Skeletal muscle tissue (tissue), 4 donors: ENCODE measurements around the gene MYH14. TPM values are rescaled to one million over a fixed set of nuclear protein-coding genes. Genes with fewer than 3 reads are reported as not detected.

Experiments used
- H3K27ac ChIP-seq: one replicate; pipeline ENCODE4 v1.7.0; 2013; ENCODE audit warnings: mild to moderate bottlenecking, low read depth, low read length, inconsistent platforms
- H3K27me3 ChIP-seq, 3 donors: one replicate each; pipeline ENCODE4 v1.7.0; 2013; ENCODE audit warnings: low read length in 3 of 3; ENCODE audit not compliant: control insufficient read depth in 3 of 3, insufficient read depth in 3 of 3
- H3K36me3 ChIP-seq, 3 donors: one replicate each; pipeline ENCODE4 v1.7.0; 2013; ENCODE audit warnings: low read length in 3 of 3; ENCODE audit not compliant: control insufficient read depth in 3 of 3, insufficient read depth in 3 of 3
- H3K4me1 ChIP-seq, 3 donors: one replicate each; pipeline ENCODE4 v1.7.0; 2013; ENCODE audit warnings: low read length in 3 of 3, mild to moderate bottlenecking in 3 of 3; ENCODE audit not compliant: control insufficient read depth in 3 of 3, insufficient read depth in 3 of 3
- H3K4me3 ChIP-seq, 3 donors: one replicate each; pipeline ENCODE4 v1.7.0; 2013; ENCODE audit warnings: low read length in 3 of 3
- H3K9ac ChIP-seq, 3 donors: one replicate each; pipeline ENCODE4 v1.7.0; 2013; ENCODE audit warnings: low read length in 3 of 3, mild to moderate bottlenecking in 3 of 3, moderate library complexity in 2 of 3, low read depth in 1 of 3
- H3K9me3 ChIP-seq, 3 donors: one replicate each; pipeline ENCODE4 v1.7.0; 2013; ENCODE audit warnings: low read length in 3 of 3; ENCODE audit not compliant: control insufficient read depth in 3 of 3
- total RNA-seq: library from RNA; depleted of rRNA; stranded (reverse); fragments of >200 nt; gene quantifications from one replicate; pipeline ENCODE4 v1.2.3, GENCODE V29; 2014
- donor health status: Osteomylitis.

Gene MYH14
- total RNA-seq, 1 donor from 2014 or later, result 30.3 TPM

GRCh38 chr19:50290775-50291174, 87.4 kb downstream of the MYH14 start:
- no peak overlapping the region for H3K4me3 ChIP-seq
- peaks cover 1 to 4% (median 4%) of the 10 kb centered on the region in 3 donors for H3K9me3 ChIP-seq
- H3K27ac ChIP-seq, result no peak overlapping the region
- peaks cover 0 to 2% (median 0%) of the 10 kb centered on the region in 3 donors for H3K27me3 ChIP-seq
- no peaks in the 10 kb centered on the region for H3K4me1 ChIP-seq
- no peak overlapping the region for H3K9ac ChIP-seq
- H3K36me3 ChIP-seq, result peaks cover 55 to 72% (median 61%) of the 10 kb centered on the region in 3 donors

GRCh38 chr19:50292216-50292827, 88.9 kb downstream of the MYH14 start:
- H3K4me3 ChIP-seq, result no peak overlapping the region
- H3K9me3 ChIP-seq, result peaks cover 0 to 4% (median 0%) of the 10 kb centered on the region in 3 donors
- H3K4me1 ChIP-seq, result no peaks in the 10 kb centered on the region
- peaks cover 46 to 56% (median 52%) of the 10 kb centered on the region in 3 donors for H3K36me3 ChIP-seq
- H3K27me3 ChIP-seq, result peaks cover 0 to 2% (median 0%) of the 10 kb centered on the region in 3 donors
- H3K27ac ChIP-seq, result no peak overlapping the region
- H3K9ac ChIP-seq, result no peak overlapping the region

GRCh38 chr19:50293263-50294004, 90.0 kb downstream of the MYH14 start:
- Histone ChIP-seq H3K4me1 (no peaks in the 10 kb centered on the region), H3K27ac (no peak overlapping the region), H3K4me3 (no peak overlapping the region), H3K27me3 (peaks cover 0 to 2% (median 0%) of the 10 kb centered on the region in 3 donors), H3K36me3 (peaks cover 37 to 52% (median 43%) of the 10 kb centered on the region in 3 donors), H3K9ac (no peak overlapping the region), H3K9me3 (peaks cover 0 to 4% (median 0%) of the 10 kb centered on the region in 3 donors)

GRCh38 chr19:50300051-50300450, 96.6 kb downstream of the MYH14 start:
- Histone ChIP-seq H3K4me1 (no peaks in the 10 kb centered on the region), H3K27me3 (no peaks in the 10 kb centered on the region), H3K4me3 (no peak overlapping the region), H3K27ac (no peak overlapping the region), H3K9me3 (peaks cover 0 to 4% (median 0%) of the 10 kb centered on the region in 3 donors), H3K9ac (no peak overlapping the region), H3K36me3 (peaks cover 13 to 38% (median 17%) of the 10 kb centered on the region in 3 donors)

- Histone ChIP-seq H3K27ac (no peak overlapping the region), H3K4me1 (no peaks in the 10 kb centered on the region), H3K36me3 (peaks cover 13 to 43% (median 17%) of the 10 kb centered on the region in 3 donors), H3K27me3 (no peaks in the 10 kb centered on the region), H3K4me3 (no peak overlapping the region), H3K9me3 (peaks cover 0 to 4% (median 0%) of the 10 kb centered on the region in 3 donors), H3K9ac (no peak overlapping the region)
Observed at GRCh38 chr19:50300814-50301606, 97.6 kb downstream of the MYH14 start.

GRCh38 chr19:50301607-50301971, 98.2 kb downstream of the MYH14 start:
- Histone ChIP-seq H3K9ac (no peak overlapping the region), H3K36me3 (peaks cover 13 to 48% (median 17%) of the 10 kb centered on the region in 3 donors), H3K9me3 (peaks cover 0 to 4% (median 0%) of the 10 kb centered on the region in 3 donors), H3K4me3 (no peak overlapping the region), H3K27ac (no peak overlapping the region), H3K27me3 (no peaks in the 10 kb centered on the region), H3K4me1 (no peaks in the 10 kb centered on the region)

- no peaks in the 10 kb centered on the region for H3K4me1 ChIP-seq
- H3K4me3 ChIP-seq, result no peak overlapping the region
- peaks cover 2 to 12% (median 9%) of the 10 kb centered on the region in 3 donors for H3K9me3 ChIP-seq
- H3K27me3 ChIP-seq, result no peaks in the 10 kb centered on the region
- peaks cover 22 to 58% (median 24%) of the 10 kb centered on the region in 3 donors for H3K36me3 ChIP-seq
- no peak overlapping the region for H3K27ac ChIP-seq
- no peak overlapping the region for H3K9ac ChIP-seq
Observed at GRCh38 chr19:50303558-50303957, 100.1 kb downstream of the MYH14 start.

GRCh38 chr19:50308991-50309390, 105.6 kb downstream of the MYH14 start:
- H3K4me3 ChIP-seq, result no peak overlapping the region
- no peak overlapping the region for H3K27ac ChIP-seq
- peaks cover 13 to 41% (median 15%) of the 10 kb centered on the region in 3 donors for H3K36me3 ChIP-seq
- peaks cover 25 to 35% (median 31%) of the 10 kb centered on the region in 3 donors for H3K27me3 ChIP-seq
- H3K9ac ChIP-seq, result no peak overlapping the region
- no peaks in the 10 kb centered on the region for H3K4me1 ChIP-seq
- H3K9me3 ChIP-seq, result peaks cover 2 to 12% (median 5%) of the 10 kb centered on the region in 3 donors

- Histone ChIP-seq H3K9ac (no peak overlapping the region), H3K9me3 (peaks cover 2 to 12% (median 5%) of the 10 kb centered on the region in 3 donors), H3K27me3 (peaks cover 29 to 40% (median 35%) of the 10 kb centered on the region in 3 donors), H3K4me1 (no peaks in the 10 kb centered on the region), H3K36me3 (peaks cover 11 to 38% (median 15%) of the 10 kb centered on the region in 3 donors), H3K4me3 (no peak overlapping the region), H3K27ac (no peak overlapping the region)
Observed at GRCh38 chr19:50309396-50310125, 106.1 kb downstream of the MYH14 start.
